Endodermal cell (in vitro differentiated cells): ENCODE results near the gene TPGS2. TPM values are rescaled to one million over a fixed set of nuclear protein-coding genes. Genes with fewer than 3 reads are reported as not detected.

Experiments
- DNase-seq: peaks from one replicate; pipeline ENCODE4 v3.0.0-alpha.2; 2017
- H3K27ac ChIP-seq: 2 replicates; pipeline ENCODE4 v1.5.1; 2013; ENCODE audit warnings: mild to moderate bottlenecking, low read depth, low read length, moderate library complexity
- H3K27me3 ChIP-seq: 2 replicates; pipeline ENCODE4 v1.6.1; 2013; ENCODE audit warnings: mild to moderate bottlenecking, low read length, moderate library complexity; ENCODE audit not compliant: insufficient read depth, control insufficient read depth, poor library complexity, severe bottlenecking
- H3K36me3 ChIP-seq: 2 replicates; pipeline ENCODE4 v1.7.0; 2013; ENCODE audit warnings: mild to moderate bottlenecking, low read length, moderate library complexity; ENCODE audit not compliant: control insufficient read depth, insufficient read depth
- H3K4me1 ChIP-seq: one replicate; pipeline ENCODE4 v1.7.0; 2013; ENCODE audit warnings: low read length; ENCODE audit not compliant: control insufficient read depth, insufficient read depth
- H3K4me3 ChIP-seq: 2 replicates; pipeline ENCODE4 v1.5.1; 2013; ENCODE audit warnings: mild to moderate bottlenecking, low read length, moderate library complexity
- H3K9ac ChIP-seq: 2 replicates; pipeline ENCODE4 v1.6.1; 2013; ENCODE audit warnings: mild to moderate bottlenecking, low read length, moderate library complexity; ENCODE audit not compliant: poor library complexity, severe bottlenecking; ENCODE audit errors: extremely low read depth
- H3K9me3 ChIP-seq: 2 replicates; pipeline ENCODE4 v1.6.1; 2013; ENCODE audit warnings: mild to moderate bottlenecking, low read length, moderate library complexity; ENCODE audit not compliant: control insufficient read depth
- H3K27ac Mint-ChIP-seq: 2 replicates; pipeline ENCODE4 v1.8.0; 2020; ENCODE audit warnings: mixed read lengths
- H3K27me3 Mint-ChIP-seq: 2 replicates; pipeline ENCODE4 v1.8.0; 2021; ENCODE audit warnings: mild to moderate bottlenecking, mixed read lengths; ENCODE audit not compliant: insufficient read depth
- H3K36me3 Mint-ChIP-seq: 2 replicates; pipeline ENCODE4 v1.8.0; 2020; ENCODE audit warnings: low read depth, mixed read lengths
- H3K4me1 Mint-ChIP-seq: 2 replicates; pipeline ENCODE4 v1.8.0; 2020; ENCODE audit warnings: mixed read lengths
- H3K4me3 Mint-ChIP-seq: 2 replicates; pipeline ENCODE4 v1.8.0; 2020; ENCODE audit warnings: mild to moderate bottlenecking, moderate library complexity, mixed read lengths
- H3K9me3 Mint-ChIP-seq: 2 replicates; pipeline ENCODE4 v1.8.0; 2020; ENCODE audit warnings: mild to moderate bottlenecking, mixed read lengths
- WGBS, 2 experiments: methylation state at CpG; one replicate each; pipeline versions ENCODE4 v1.1.5 to v1.1.7; 2013; ENCODE audit warnings: missing lambda C conversion rate in 2 of 2, mixed read lengths in 1 of 2; ENCODE audit not compliant: insufficient coverage in 1 of 2, insufficient read length in 1 of 2; 5-methylcytosine and 5-hydroxymethylcytosine counted together
- total RNA-seq, 2 donors: library from RNA; stranded (reverse); fragmentation: NEBNext Ultra II Directional in 1 of 2; extraction: Animal tissue kit (Norgen Biotek cat#: 25700) in 1 of 2; gene quantifications; 2 replicates in 1 of 2; 3 replicates in 1 of 2; pipeline ENCODE4 v1.2.1, GENCODE V29; 2021
- TF ChIP-seq, protein P1 (sequence below): fragments of 200-600 bp; sonication (generic); conservative IDR thresholded peaks from 2 replicates; pipeline ENCODE4 v1.5.0; 2021; ENCODE audit warnings: antibody characterized with exemption, mild to moderate bottlenecking

Gene TPGS2
- total RNA-seq, 2 donors from 2014 or later, result 117 to 128 TPM

DNA sequence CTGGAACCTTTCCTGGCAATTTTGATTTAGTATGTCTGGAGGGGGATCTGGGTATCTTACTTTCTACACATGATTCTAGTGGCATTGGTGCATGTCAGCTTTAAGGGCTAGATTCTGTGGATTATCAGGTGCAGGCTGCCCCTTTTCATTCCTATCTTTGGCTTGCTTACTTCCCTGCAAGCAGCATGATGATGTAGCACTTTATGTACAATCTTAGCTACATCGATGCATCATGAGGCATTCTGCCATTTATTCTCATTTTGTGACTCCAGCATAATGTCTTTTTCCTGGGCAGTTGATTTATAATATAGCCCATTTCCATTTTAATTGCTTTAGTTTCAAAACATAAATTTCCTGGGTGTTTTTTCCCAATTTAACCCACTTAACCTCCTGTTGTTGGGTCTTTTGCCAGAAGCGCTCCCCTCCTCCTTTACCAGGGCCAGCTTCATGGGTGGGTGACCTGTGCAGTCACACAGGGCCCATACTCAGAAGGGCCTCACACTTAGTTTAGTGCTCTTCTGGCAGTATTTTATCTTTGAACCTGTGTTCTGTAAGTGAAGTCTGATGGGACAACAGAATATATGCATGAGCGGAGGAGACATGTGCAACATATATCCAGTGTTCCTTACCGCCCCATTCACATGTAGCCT, 36.0 kb downstream of the TPGS2 start:
- Histone ChIP-seq H3K4me1 (no peaks in the 10 kb centered on the region), H3K36me3 (peaks cover 65% of the 10 kb centered on the region), H3K9ac (no peak overlapping the region), H3K4me3 (no peak overlapping the region), H3K9me3 (no peaks in the 10 kb centered on the region), H3K27me3 (no peaks in the 10 kb centered on the region), H3K27ac (no peak overlapping the region)
- Mint-ChIP-seq H3K36me3 (peaks cover 73% of the 10 kb centered on the region), H3K4me1 (no peaks in the 10 kb centered on the region), H3K27ac (no peak overlapping the region), H3K27me3 (no peaks in the 10 kb centered on the region), H3K4me3 (no peak overlapping the region), H3K9me3 (no peaks in the 10 kb centered on the region)
- TF ChIP-seq, protein P1, sequence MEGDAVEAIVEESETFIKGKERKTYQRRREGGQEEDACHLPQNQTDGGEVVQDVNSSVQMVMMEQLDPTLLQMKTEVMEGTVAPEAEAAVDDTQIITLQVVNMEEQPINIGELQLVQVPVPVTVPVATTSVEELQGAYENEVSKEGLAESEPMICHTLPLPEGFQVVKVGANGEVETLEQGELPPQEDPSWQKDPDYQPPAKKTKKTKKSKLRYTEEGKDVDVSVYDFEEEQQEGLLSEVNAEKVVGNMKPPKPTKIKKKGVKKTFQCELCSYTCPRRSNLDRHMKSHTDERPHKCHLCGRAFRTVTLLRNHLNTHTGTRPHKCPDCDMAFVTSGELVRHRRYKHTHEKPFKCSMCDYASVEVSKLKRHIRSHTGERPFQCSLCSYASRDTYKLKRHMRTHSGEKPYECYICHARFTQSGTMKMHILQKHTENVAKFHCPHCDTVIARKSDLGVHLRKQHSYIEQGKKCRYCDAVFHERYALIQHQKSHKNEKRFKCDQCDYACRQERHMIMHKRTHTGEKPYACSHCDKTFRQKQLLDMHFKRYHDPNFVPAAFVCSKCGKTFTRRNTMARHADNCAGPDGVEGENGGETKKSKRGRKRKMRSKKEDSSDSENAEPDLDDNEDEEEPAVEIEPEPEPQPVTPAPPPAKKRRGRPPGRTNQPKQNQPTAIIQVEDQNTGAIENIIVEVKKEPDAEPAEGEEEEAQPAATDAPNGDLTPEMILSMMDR, result no peak
- DNase-seq, result no peak
- WGBS, 2 experiments, result 95 to 100% methylated on average over 3 to 4 of the region's 4 CpGs

DNA sequence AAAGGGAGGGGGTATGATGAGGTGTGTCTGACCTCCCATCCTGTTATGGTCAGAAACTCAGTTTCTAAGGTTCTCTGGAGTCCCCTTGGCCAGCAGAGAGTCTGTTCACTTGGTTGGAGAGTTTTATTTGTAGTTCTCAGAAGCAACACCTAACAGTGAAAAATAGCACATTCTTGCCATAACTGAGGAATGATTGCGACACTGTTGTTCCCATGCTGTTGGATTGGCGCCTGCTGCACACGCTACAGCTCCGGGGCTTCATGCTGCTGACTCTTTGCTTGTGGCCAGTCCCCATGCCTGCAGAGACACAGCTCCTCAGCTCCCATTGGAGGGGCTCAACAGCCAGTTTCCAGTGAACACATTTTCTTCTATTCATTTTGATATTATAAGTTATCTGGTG, 42.1 kb downstream of the TPGS2 start:
- H3K4me1 ChIP-seq, result peaks cover 5% of the 10 kb centered on the region
- no peak overlapping the region for H3K4me3 ChIP-seq
- H3K27me3 ChIP-seq, result no peaks in the 10 kb centered on the region
- Mint-ChIP-seq H3K36me3 (peaks cover 25% of the 10 kb centered on the region), H3K9me3 (no peaks in the 10 kb centered on the region), H3K27ac (no peak overlapping the region), H3K4me1 (peaks cover 5% of the 10 kb centered on the region), H3K27me3 (no peaks in the 10 kb centered on the region), H3K4me3 (no peak overlapping the region)
- no peaks in the 10 kb centered on the region for H3K9me3 ChIP-seq
- no peak for DNase-seq
- TF ChIP-seq, protein P1, result no peak
- H3K27ac ChIP-seq, result no peak overlapping the region
- no peak overlapping the region for H3K9ac ChIP-seq
- H3K36me3 ChIP-seq, result peaks cover 22% of the 10 kb centered on the region
- WGBS, 2 experiments, result 93 to 100% methylated on average over 1 to 4 of the region's 4 CpGs

DNA sequence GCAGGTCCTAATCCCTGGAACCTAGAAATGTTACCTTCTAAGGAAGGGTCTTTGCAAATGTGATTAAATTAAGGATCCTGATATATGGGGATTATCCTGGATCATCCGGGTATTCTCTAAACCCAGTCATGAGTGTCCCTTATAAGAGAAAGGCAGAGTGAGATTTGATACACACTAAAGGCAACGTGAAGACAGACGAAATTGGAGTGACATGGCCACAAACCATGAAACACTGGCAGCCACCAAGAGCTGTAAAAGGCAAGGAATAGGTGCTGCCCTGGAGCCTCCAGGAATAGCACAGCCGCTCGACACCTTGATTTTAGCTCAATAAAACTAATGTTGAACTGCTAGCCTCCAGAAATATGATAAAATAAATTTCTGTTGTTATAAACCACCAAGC, 45.0 kb downstream of the TPGS2 start:
- Histone ChIP-seq H3K27ac (no peak overlapping the region), H3K4me1 (peaks cover 5% of the 10 kb centered on the region), H3K9ac (no peak overlapping the region), H3K9me3 (no peaks in the 10 kb centered on the region), H3K4me3 (no peak overlapping the region), H3K36me3 (no peaks in the 10 kb centered on the region), H3K27me3 (no peaks in the 10 kb centered on the region)
- no peak overlapping the region for H3K4me3 Mint-ChIP-seq
- TF ChIP-seq, protein P1, result no peak
- H3K9me3 Mint-ChIP-seq, result no peaks in the 10 kb centered on the region
- no peak for DNase-seq
- H3K27me3 Mint-ChIP-seq, result no peaks in the 10 kb centered on the region
- peaks cover 5% of the 10 kb centered on the region for H3K4me1 Mint-ChIP-seq
- WGBS, 2 experiments, result 96 to 97% methylated on average over 5 of the region's 5 CpGs
- H3K36me3 Mint-ChIP-seq, result peaks cover 4% of the 10 kb centered on the region
- no peak overlapping the region for H3K27ac Mint-ChIP-seq
